ENCODE results near the gene LILRB4.

GRCh38 chr19:54626757-54627156 is 36.0 kb upstream of the LILRB4 start:
- TF ChIP-seq, protein P1, sequence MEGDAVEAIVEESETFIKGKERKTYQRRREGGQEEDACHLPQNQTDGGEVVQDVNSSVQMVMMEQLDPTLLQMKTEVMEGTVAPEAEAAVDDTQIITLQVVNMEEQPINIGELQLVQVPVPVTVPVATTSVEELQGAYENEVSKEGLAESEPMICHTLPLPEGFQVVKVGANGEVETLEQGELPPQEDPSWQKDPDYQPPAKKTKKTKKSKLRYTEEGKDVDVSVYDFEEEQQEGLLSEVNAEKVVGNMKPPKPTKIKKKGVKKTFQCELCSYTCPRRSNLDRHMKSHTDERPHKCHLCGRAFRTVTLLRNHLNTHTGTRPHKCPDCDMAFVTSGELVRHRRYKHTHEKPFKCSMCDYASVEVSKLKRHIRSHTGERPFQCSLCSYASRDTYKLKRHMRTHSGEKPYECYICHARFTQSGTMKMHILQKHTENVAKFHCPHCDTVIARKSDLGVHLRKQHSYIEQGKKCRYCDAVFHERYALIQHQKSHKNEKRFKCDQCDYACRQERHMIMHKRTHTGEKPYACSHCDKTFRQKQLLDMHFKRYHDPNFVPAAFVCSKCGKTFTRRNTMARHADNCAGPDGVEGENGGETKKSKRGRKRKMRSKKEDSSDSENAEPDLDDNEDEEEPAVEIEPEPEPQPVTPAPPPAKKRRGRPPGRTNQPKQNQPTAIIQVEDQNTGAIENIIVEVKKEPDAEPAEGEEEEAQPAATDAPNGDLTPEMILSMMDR (IDR thresholded peaks at IDR 0.05): no peak
- no peak for TF ChIP-seq POLR2A (IDR thresholded peaks at IDR 0.05)
